A549 (cell line): ENCODE measurements around the gene GRIA1. TPM values are rescaled to one million over a fixed set of nuclear protein-coding genes. Genes with fewer than 3 reads are reported as not detected.

Experiments
- ATAC-seq, 2 experiments: fragments of 200-7000 bp in 1 of 2; fragments of >200 bp in 1 of 2; cut with Nextera tagmentation in 1 of 2; cut with Tn5 transposase in 1 of 2; 3 replicates each; pipeline versions ENCODE4 v1.8.0 to v1.9.1; 2018 to 2020; ENCODE audit warnings: mild to moderate bottlenecking in 1 of 2, moderate library complexity in 1 of 2
- CTCF ChIA-PET: fragments of 300-600 bp; sonication (Branson Sonifier 250); formaldehyde crosslinking; extraction: SDS; loops from one replicate; lab custom pipeline; 2021; ENCODE audit warnings: antibody characterized with exemption, inconsistent platforms; lab: Yijun Ruan, JAX
- POLR2A ChIA-PET: fragments of 350-600 bp; formaldehyde crosslinking; extraction: SDS; loops from one replicate; lab custom pipeline; 2021; ENCODE audit warnings: antibody characterized with exemption, inconsistent platforms; lab: Yijun Ruan, JAX
- DNase-seq, 2 experiments: peaks; one replicate each; pipeline versions ENCODE4 v3.0.0 to v3.0.0-alpha.2; 2011 to 2016; ENCODE audit warnings: low read depth in 1 of 2, low spot score in 1 of 2
- FAIRE-seq: peaks from 2 replicates; lab custom pipeline; 2011; peaks lifted over from hg19 to GRCh38; lab: Jason Lieb, UNC
- H3K27ac ChIP-seq, 2 experiments: fragments of >200 bp; sonication (Bioruptor Twin); formaldehyde crosslinking; 3 replicates each; pipeline ENCODE4 v1.5.1; 2016 to 2017
- H3K4me1 ChIP-seq: fragments of >200 bp; sonication (Bioruptor Twin); formaldehyde crosslinking; 3 replicates; pipeline ENCODE4 v1.6.1; 2016
- H3K4me2 ChIP-seq: fragments of >200 bp; sonication (Bioruptor Twin); formaldehyde crosslinking; 3 replicates; pipeline ENCODE4 v1.6.1; 2016
- H3K4me3 ChIP-seq: fragments of >200 bp; sonication (Bioruptor Twin); formaldehyde crosslinking; 3 replicates; pipeline ENCODE4 v1.5.1; 2016
- H3K9me3 ChIP-seq: fragments of >200 bp; sonication (Bioruptor Twin); formaldehyde crosslinking; 3 replicates; pipeline ENCODE4 v1.6.1; 2016
- BHLHE40 ChIP-seq: IDR thresholded peaks from 2 replicates; pipeline ENCODE4 v1.6.1; 2012; ENCODE audit warnings: low read depth, low read length, inconsistent platforms
- CEBPB ChIP-seq, 2 experiments: fragments of >200 bp in 1 of 2; sonication (Bioruptor Twin) in 1 of 2; formaldehyde crosslinking in 1 of 2; IDR thresholded peaks; 2 replicates each; pipeline ENCODE4 v1.6.1; 2012 to 2016
- CHD2 ChIP-seq: fragments of 150-350 bp; IDR thresholded peaks from 2 replicates; pipeline ENCODE4 v1.6.1; 2014; ENCODE audit warnings: low read length; ENCODE audit not compliant: partially characterized antibody
- CHD4 ChIP-seq: fragments of 200-600 bp; sonication (generic); IDR thresholded peaks from 2 replicates; pipeline ENCODE4 v1.6.1; 2016; ENCODE audit warnings: antibody characterized with exemption, mild to moderate bottlenecking, borderline replicate concordance
- EHMT2 ChIP-seq: fragments of 200-600 bp; sonication (generic); IDR thresholded peaks from 2 replicates; pipeline ENCODE4 v1.6.1; 2016; ENCODE audit warnings: antibody characterized with exemption, low read depth, mild to moderate bottlenecking, moderate library complexity
- EP300 ChIP-seq, 2 experiments: fragments of >200 bp; sonication (Bioruptor Twin); formaldehyde crosslinking; IDR thresholded peaks; 2 replicates in 1 of 2; 3 replicates in 1 of 2; pipeline ENCODE4 v1.6.1; 2016 to 2017
- ESRRA ChIP-seq: fragments of 150-350 bp; IDR thresholded peaks from 2 replicates; pipeline ENCODE4 v1.6.1; 2014; ENCODE audit warnings: mild to moderate bottlenecking, low read length, borderline replicate concordance
- FOSB ChIP-seq: fragments of 250-450 bp; sonication (Bioruptor Pico); IDR thresholded peaks from 2 replicates; pipeline ENCODE4 v1.5.0; 2020; ENCODE audit warnings: mild to moderate bottlenecking, moderate library complexity
- FOXS1 ChIP-seq: fragments of 250-450 bp; sonication (Bioruptor Pico); IDR thresholded peaks from 2 replicates; pipeline ENCODE4 v1.5.0; 2020; ENCODE audit warnings: mild to moderate bottlenecking, moderate library complexity
- GATA3 ChIP-seq: IDR thresholded peaks from 2 replicates; pipeline ENCODE4 v1.6.1; 2012; ENCODE audit warnings: borderline replicate concordance
- HEYL ChIP-seq: fragments of 250-450 bp; sonication (Bioruptor Pico); IDR thresholded peaks from 2 replicates; pipeline ENCODE4 v1.8.0; 2021; ENCODE audit warnings: mild to moderate bottlenecking, moderate library complexity
- HOXB5 ChIP-seq: fragments of 250-450 bp; sonication (Bioruptor Pico); IDR thresholded peaks from 2 replicates; pipeline ENCODE4 v1.5.0; 2020; ENCODE audit warnings: mild to moderate bottlenecking, moderate library complexity
- JUNB ChIP-seq: fragments of >200 bp; sonication (Bioruptor Twin); formaldehyde crosslinking; IDR thresholded peaks from 2 replicates; pipeline ENCODE4 v1.6.1; 2016
- KDM5A ChIP-seq: fragments of 200-600 bp; sonication (generic); IDR thresholded peaks from 2 replicates; pipeline ENCODE4 v1.6.1; 2016; ENCODE audit warnings: antibody characterized with exemption, mild to moderate bottlenecking
- MAFK ChIP-seq: fragments of 450-650 bp; IDR thresholded peaks from 2 replicates; pipeline ENCODE4 v1.6.1; 2014; ENCODE audit not compliant: partially characterized antibody
- NFE2L2 ChIP-seq: fragments of 150-350 bp; conservative IDR thresholded peaks from 2 replicates; pipeline ENCODE4 v1.6.1; 2014; ENCODE audit warnings: low read length
- PHF8 ChIP-seq: fragments of 200-600 bp; sonication (generic); IDR thresholded peaks from 2 replicates; pipeline ENCODE4 v1.6.1; 2016; ENCODE audit warnings: low read depth, mild to moderate bottlenecking, antibody characterized with exemption, moderate library complexity, borderline replicate concordance
- POLR2A ChIP-seq: IDR thresholded peaks from 2 replicates; pipeline ENCODE4 v1.6.1; 2012; ENCODE audit warnings: mild to moderate bottlenecking, low read length
- POLR2AphosphoS2 ChIP-seq: conservative IDR thresholded peaks from 2 replicates; pipeline ENCODE4 v1.6.1; 2012; ENCODE audit warnings: low read length, improper control_type of control experiment, inconsistent platforms
- RAD21 ChIP-seq, 2 experiments: fragments of >200 bp in 1 of 2; sonication (Bioruptor Twin) in 1 of 2; formaldehyde crosslinking in 1 of 2; IDR thresholded peaks in 1 of 2; conservative IDR thresholded peaks in 1 of 2; 2 replicates in 1 of 2; 3 replicates in 1 of 2; pipeline ENCODE4 v1.6.1; 2012 to 2018; ENCODE audit warnings: inconsistent platforms in 1 of 2
- RARB ChIP-seq: fragments of 250-450 bp; sonication (Bioruptor Pico); IDR thresholded peaks from 2 replicates; pipeline ENCODE4 v1.8.0; 2021; ENCODE audit warnings: mild to moderate bottlenecking, moderate library complexity
- RCOR1 ChIP-seq: fragments of 150-350 bp; IDR thresholded peaks from 2 replicates; pipeline ENCODE4 v1.6.1; 2014; ENCODE audit warnings: antibody characterized with exemption, low read length, low read depth
- RNF2 ChIP-seq: fragments of 200-600 bp; sonication (generic); IDR thresholded peaks from 2 replicates; pipeline ENCODE4 v1.6.1; 2016; ENCODE audit warnings: low read depth, mild to moderate bottlenecking, antibody characterized with exemption, moderate library complexity, borderline replicate concordance
- SREBF2 ChIP-seq: fragments of 450-650 bp; IDR thresholded peaks from 2 replicates; pipeline ENCODE4 v1.6.1; 2014; ENCODE audit warnings: mild to moderate bottlenecking, moderate library complexity
- ZC3H11A ChIP-seq: fragments of 450-650 bp; IDR thresholded peaks from 2 replicates; pipeline ENCODE4 v1.6.1; 2014; ENCODE audit warnings: antibody characterized with exemption, mild to moderate bottlenecking
- WGBS: methylation state at CpG from one replicate; pipeline ENCODE4 v1.1.6; 2017; ENCODE audit errors: missing lambda C conversion rate; 5-methylcytosine and 5-hydroxymethylcytosine counted together
- polyA plus RNA-seq, 4 experiments: library from polyadenylated mRNA; depleted of rRNA in 3 of 4; stranded (reverse); fragments of >200 nt; fragmentation: RNase III in 1 of 4; extraction: RNeasy Plus Mini Kit Qiagen cat#74134 plus additional on column Dnase treatment in 1 of 4; gene quantifications; 2 replicates in 3 of 4; 3 replicates in 1 of 4; pipeline ENCODE4 v1.2.3, GENCODE V29; 2011 to 2017
- TF ChIP-seq, protein P1 (sequence below): fragments of 250-450 bp; sonication (Bioruptor Pico); IDR thresholded peaks from 2 replicates; pipeline ENCODE4 v1.5.0; 2021; ENCODE audit warnings: mild to moderate bottlenecking, moderate library complexity, borderline replicate concordance
- TF ChIP-seq, protein P2 (sequence below): IDR thresholded peaks from 2 replicates; pipeline ENCODE4 v1.6.1; 2012; ENCODE audit warnings: low read depth, borderline replicate concordance
- TF ChIP-seq, protein P3 (sequence below): fragments of 200-600 bp; sonication (generic); IDR thresholded peaks from 2 replicates; pipeline ENCODE4 v1.6.1; 2016; ENCODE audit warnings: antibody characterized with exemption, mild to moderate bottlenecking, moderate library complexity
- TF ChIP-seq, protein P4 (sequence below): IDR thresholded peaks from 2 replicates; pipeline ENCODE4 v1.6.1; 2012
- TF ChIP-seq, protein P5 (sequence below): fragments of >200 bp; sonication (Bioruptor Twin); formaldehyde crosslinking; IDR thresholded peaks from 2 replicates; pipeline ENCODE4 v1.6.1; 2016
- TF ChIP-seq, protein P6 (sequence below): fragments of 450-650 bp; IDR thresholded peaks from 2 replicates; pipeline ENCODE4 v1.6.1; 2014; ENCODE audit warnings: antibody characterized with exemption

GRIA1 gene
- polyA plus RNA-seq, 2 of the 4 experiments (the other 2 are of a cell fraction) = not detected

DNA sequence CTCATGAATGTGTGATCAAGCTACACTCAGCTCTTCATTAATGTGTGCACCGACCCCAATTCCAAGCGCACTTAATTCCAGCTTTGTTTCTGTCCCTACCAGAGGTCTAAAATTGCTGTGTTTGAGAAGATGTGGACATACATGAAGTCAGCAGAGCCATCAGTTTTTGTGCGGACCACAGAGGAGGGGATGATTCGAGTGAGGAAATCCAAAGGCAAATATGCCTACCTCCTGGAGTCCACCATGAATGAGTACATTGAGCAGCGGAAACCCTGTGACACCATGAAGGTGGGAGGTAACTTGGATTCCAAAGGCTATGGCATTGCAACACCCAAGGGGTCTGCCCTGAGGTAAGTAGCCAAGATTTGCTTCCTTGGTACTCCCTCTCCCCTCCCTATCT is 279.6 kb downstream of the GRIA1 start:
- ChIA-PET POLR2A (no interaction called here), CTCF (no interaction called here)
- TF ChIP-seq RARB (no peak), MAFK (no peak), EP300 (IDR thresholded peaks at IDR 0.05) (no peak), EHMT2 (no peak), GATA3 (no peak), PHF8 (no peak), RAD21 (conservative IDR thresholded peaks at IDR 0.05 in 1 of 2, IDR thresholded peaks at IDR 0.05 in 1 of 2) (no peak), SREBF2 (no peak), BHLHE40 (no peak), NFE2L2 (no peak), KDM5A (no peak), CHD2 (no peak), CHD4 (no peak), FOSB (CRISPR knock-in tag) (no peak)
- TF ChIP-seq, protein P1, sequence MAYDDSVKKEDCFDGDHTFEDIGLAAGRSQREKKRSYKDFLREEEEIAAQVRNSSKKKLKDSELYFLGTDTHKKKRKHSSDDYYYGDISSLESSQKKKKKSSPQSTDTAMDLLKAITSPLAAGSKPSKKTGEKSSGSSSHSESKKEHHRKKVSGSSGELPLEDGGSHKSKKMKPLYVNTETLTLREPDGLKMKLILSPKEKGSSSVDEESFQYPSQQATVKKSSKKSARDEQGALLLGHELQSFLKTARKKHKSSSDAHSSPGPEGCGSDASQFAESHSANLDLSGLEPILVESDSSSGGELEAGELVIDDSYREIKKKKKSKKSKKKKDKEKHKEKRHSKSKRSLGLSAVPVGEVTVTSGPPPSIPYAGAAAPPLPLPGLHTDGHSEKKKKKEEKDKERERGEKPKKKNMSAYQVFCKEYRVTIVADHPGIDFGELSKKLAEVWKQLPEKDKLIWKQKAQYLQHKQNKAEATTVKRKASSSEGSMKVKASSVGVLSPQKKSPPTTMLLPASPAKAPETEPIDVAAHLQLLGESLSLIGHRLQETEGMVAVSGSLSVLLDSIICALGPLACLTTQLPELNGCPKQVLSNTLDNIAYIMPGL = no peak
- TF ChIP-seq, protein P2, sequence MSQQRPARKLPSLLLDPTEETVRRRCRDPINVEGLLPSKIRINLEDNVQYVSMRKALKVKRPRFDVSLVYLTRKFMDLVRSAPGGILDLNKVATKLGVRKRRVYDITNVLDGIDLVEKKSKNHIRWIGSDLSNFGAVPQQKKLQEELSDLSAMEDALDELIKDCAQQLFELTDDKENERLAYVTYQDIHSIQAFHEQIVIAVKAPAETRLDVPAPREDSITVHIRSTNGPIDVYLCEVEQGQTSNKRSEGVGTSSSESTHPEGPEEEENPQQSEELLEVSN = no peak
- TF ChIP-seq, protein P3, sequence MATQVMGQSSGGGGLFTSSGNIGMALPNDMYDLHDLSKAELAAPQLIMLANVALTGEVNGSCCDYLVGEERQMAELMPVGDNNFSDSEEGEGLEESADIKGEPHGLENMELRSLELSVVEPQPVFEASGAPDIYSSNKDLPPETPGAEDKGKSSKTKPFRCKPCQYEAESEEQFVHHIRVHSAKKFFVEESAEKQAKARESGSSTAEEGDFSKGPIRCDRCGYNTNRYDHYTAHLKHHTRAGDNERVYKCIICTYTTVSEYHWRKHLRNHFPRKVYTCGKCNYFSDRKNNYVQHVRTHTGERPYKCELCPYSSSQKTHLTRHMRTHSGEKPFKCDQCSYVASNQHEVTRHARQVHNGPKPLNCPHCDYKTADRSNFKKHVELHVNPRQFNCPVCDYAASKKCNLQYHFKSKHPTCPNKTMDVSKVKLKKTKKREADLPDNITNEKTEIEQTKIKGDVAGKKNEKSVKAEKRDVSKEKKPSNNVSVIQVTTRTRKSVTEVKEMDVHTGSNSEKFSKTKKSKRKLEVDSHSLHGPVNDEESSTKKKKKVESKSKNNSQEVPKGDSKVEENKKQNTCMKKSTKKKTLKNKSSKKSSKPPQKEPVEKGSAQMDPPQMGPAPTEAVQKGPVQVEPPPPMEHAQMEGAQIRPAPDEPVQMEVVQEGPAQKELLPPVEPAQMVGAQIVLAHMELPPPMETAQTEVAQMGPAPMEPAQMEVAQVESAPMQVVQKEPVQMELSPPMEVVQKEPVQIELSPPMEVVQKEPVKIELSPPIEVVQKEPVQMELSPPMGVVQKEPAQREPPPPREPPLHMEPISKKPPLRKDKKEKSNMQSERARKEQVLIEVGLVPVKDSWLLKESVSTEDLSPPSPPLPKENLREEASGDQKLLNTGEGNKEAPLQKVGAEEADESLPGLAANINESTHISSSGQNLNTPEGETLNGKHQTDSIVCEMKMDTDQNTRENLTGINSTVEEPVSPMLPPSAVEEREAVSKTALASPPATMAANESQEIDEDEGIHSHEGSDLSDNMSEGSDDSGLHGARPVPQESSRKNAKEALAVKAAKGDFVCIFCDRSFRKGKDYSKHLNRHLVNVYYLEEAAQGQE = no peak
- 39% methylated on average over 5 of the region's 5 CpGs for WGBS
- DNase-seq (no peak), ATAC-seq (no peak), FAIRE-seq (no peak)
- Histone ChIP-seq H3K4me2 (no peak overlapping the region), H3K27ac (no peak overlapping the region), H3K4me3 (no peak overlapping the region), H3K4me1 (no peaks in the 10 kb centered on the region), H3K9me3 (no peaks in the 10 kb centered on the region)

DNA sequence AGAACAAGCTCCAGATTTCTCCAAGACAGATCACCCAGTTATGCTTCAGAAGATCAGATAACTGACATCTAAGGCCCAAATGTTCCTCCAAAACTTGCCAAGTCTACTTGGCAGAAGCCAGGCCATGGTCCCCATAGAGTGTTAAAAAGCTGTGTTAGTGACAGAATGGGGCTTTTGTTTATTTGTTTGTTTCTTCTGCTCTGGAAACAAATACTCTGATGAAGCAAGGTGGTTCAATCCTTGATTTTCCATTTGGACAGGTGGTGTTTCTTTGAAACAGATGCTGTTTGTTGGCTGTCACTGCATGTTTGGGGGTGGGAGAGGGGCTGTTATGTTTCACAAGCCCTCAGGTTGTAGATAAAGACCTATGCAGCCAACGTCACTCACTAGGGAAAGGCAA is 284.2 kb downstream of the GRIA1 start:
- no peak for ATAC-seq
- H3K27ac ChIP-seq = no peak overlapping the region
- DNase-seq = no peak
- H3K4me1 ChIP-seq = no peaks in the 10 kb centered on the region
- no peak overlapping the region for H3K4me2 ChIP-seq
- no peak for FAIRE-seq
- no peak overlapping the region for H3K4me3 ChIP-seq
- POLR2A ChIA-PET = no interaction called here
- H3K9me3 ChIP-seq = no peaks in the 10 kb centered on the region
- CTCF ChIA-PET = no interaction called here
- WGBS = 0% methylated on average over 1 of the region's 1 CpG
- TF ChIP-seq, protein P4, sequence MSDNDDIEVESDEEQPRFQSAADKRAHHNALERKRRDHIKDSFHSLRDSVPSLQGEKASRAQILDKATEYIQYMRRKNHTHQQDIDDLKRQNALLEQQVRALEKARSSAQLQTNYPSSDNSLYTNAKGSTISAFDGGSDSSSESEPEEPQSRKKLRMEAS = no peak
- TF ChIP-seq, protein P5, sequence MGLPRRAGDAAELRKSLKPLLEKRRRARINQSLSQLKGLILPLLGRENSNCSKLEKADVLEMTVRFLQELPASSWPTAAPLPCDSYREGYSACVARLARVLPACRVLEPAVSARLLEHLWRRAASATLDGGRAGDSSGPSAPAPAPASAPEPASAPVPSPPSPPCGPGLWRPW = no peak
- TF ChIP-seq JUNB = no peak
- TF ChIP-seq, protein P6, sequence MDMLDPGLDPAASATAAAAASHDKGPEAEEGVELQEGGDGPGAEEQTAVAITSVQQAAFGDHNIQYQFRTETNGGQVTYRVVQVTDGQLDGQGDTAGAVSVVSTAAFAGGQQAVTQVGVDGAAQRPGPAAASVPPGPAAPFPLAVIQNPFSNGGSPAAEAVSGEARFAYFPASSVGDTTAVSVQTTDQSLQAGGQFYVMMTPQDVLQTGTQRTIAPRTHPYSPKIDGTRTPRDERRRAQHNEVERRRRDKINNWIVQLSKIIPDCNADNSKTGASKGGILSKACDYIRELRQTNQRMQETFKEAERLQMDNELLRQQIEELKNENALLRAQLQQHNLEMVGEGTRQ = no peak
- no peak for TF ChIP-seq EP300 (IDR thresholded peaks at IDR 0.05)
- no peak for TF ChIP-seq RCOR1
- no peak for TF ChIP-seq CHD2
- no peak for TF ChIP-seq POLR2AphosphoS2
- no peak for TF ChIP-seq CEBPB (IDR thresholded peaks at IDR 0.05)
- TF ChIP-seq RARB = no peak
- no peak for TF ChIP-seq GATA3
- TF ChIP-seq FOXS1 (CRISPR knock-in tag) = no peak
- no peak for TF ChIP-seq HOXB5 (CRISPR knock-in tag)
- no peak for TF ChIP-seq POLR2A
- no peak for TF ChIP-seq ZC3H11A
- no peak for TF ChIP-seq RNF2
- no peak for TF ChIP-seq HEYL (CRISPR knock-in tag)
- no peak for TF ChIP-seq ESRRA
